Brain microvascular endothelial cell (primary cell): Measurements from ENCODE around the gene SPTBN4.

Experiments
- DNase-seq: peaks from one replicate; pipeline ENCODE4 v3.0.0-alpha.2; 2020
- H3K27ac ChIP-seq: fragments of 250-450 bp; sonication (Bioruptor Pico); 2 replicates; pipeline ENCODE4 v1.5.1; 2020; ENCODE audit warnings: mild to moderate bottlenecking, moderate library complexity
- H3K27me3 ChIP-seq: fragments of 250-450 bp; sonication (Bioruptor Pico); replicated peaks from 2 replicates; pipeline ENCODE4 v1.5.1; 2020; ENCODE audit warnings: mild to moderate bottlenecking
- H3K36me3 ChIP-seq: fragments of 250-450 bp; sonication (Bioruptor Pico); replicated peaks from 2 replicates; pipeline ENCODE4 v1.5.1; 2020; ENCODE audit warnings: mild to moderate bottlenecking
- H3K4me3 ChIP-seq: 2 replicates; pipeline ENCODE4 v1.5.1; 2011; ENCODE audit warnings: low read depth, mild to moderate bottlenecking, control low read depth, low read length, moderate library complexity
- CTCF ChIP-seq: IDR thresholded peaks from 2 replicates; pipeline ENCODE4 v1.5.1; 2011; ENCODE audit warnings: low read depth, mild to moderate bottlenecking, moderate library complexity, low read length, control low read depth, inconsistent platforms; ENCODE audit errors: missing control alignments
- in situ Hi-C: cut with HindIII; loops from 2 replicates; pipeline ENCODE4 v1.10.0; 2017; ENCODE audit warnings: low sequenced_read_pairs, low pct_ligation_motif_present

The SPTBN4 gene

DNA sequence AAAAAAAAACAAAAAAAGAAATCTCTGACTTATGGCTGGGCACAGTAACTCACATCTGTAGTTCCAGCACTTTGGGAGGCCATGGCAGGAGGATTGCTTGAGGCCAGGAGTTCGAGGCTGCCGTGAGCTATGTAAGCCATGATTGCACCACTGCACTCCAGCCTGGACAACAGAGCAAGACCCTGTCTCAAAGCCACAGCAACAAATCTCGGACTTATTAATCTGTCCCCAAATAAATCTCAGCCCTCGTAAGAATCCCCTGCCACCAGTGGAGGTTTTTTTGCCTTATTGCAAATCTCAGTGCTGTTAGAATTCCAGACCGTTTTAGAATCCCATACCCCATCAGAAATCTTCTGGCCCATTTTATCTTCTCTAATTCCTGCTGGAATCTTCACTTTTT is 114.7 kb downstream of the SPTBN4 start:
- no peak for DNase-seq
- H3K27me3 ChIP-seq: no peaks in the 10 kb centered on the region
- no peak for TF ChIP-seq CTCF
- in situ Hi-C loops: no loop called here
- H3K4me3 ChIP-seq: no peak overlapping the region
- H3K27ac ChIP-seq: no peak overlapping the region
- peaks cover 10% of the 10 kb centered on the region for H3K36me3 ChIP-seq

DNA sequence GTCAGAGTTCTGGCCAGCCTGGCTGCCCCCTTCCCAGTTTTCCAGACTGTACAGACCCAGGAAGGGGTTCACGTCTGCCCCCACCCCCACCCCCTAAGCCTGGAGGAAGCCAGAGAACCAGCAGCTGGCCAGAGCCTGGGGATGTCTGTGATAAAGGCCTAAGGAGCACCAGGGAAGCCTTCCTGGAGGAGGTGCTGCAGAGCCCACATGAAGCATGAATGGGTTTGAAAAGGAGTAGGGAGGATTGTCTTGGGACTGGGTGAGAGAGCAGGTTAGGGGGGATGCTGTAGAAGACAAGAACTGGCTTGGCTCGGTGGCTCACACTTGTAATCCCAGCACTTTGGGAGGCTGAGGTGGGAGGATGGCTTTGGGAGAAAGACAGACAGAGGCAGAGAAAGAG is 115.7 kb downstream of the SPTBN4 start:
- Histone ChIP-seq H3K27ac (no peak overlapping the region), H3K36me3 (peaks cover 12% of the 10 kb centered on the region), H3K27me3 (no peaks in the 10 kb centered on the region), H3K4me3 (no peak overlapping the region)
- TF ChIP-seq CTCF: no peak
- DNase-seq: no peak
- in situ Hi-C loops: no loop called here

DNA sequence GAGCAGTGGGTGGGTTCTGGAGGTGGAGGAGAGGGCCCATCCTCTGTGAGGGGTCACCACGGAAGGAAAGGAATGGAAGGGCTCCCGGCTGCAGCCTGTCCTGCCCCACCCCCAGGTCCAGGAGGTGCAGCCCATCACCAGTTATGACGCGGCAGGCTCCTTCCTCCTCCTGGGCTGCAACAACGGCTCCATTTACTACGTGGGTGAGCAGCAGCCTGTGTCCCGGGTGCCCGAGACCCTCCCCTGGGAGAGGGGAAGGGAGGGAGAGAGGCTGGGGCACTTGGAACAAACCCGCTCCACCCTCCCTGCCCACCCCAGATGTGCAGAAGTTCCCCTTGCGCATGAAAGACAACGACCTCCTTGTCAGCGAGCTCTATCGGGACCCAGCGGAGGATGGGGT is 116.5 kb downstream of the SPTBN4 start:
- in situ Hi-C loops: no loop called here
- Histone ChIP-seq H3K4me3 (no peak overlapping the region), H3K27me3 (no peaks in the 10 kb centered on the region), H3K27ac (no peak overlapping the region), H3K36me3 (peaks cover 12% of the 10 kb centered on the region)
- DNase-seq: no peak
- TF ChIP-seq CTCF: no peak

DNA sequence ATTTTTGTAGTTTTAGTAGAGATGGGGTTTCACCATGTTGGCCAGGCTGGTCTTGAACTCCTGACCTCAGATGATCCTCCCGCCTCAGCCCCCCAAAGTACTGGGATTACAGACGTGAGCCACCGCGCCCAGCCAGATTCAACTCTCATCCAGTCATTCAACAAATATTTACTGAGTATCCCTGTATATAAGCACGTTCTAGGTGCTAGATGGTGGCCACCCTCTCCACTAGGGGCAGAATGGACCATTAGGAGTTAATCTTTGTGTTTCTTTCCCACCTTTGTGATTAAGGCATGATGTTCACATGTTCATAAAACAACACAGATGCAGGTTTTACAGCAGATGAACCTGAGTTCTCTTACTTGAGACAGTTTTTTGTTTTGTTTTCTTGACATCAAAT is 117.2 kb downstream of the SPTBN4 start:
- in situ Hi-C loops: no loop called here
- H3K27ac ChIP-seq: no peak overlapping the region
- peaks cover 14% of the 10 kb centered on the region for H3K36me3 ChIP-seq
- peak; percentile 68 for TF ChIP-seq CTCF
- H3K27me3 ChIP-seq: no peaks in the 10 kb centered on the region
- no peak overlapping the region for H3K4me3 ChIP-seq
- DNase-seq: peak; percentile 31

- Histone ChIP-seq H3K27ac (peak overlapping the region; percentile 74), H3K4me3 (no peak overlapping the region), H3K27me3 (no peaks in the 10 kb centered on the region), H3K36me3 (peaks cover 10% of the 10 kb centered on the region)
- TF ChIP-seq CTCF: no peak
- DNase-seq: peak; percentile 87
- in situ Hi-C loops: no loop called here
These were observed 118.6 kb downstream of the SPTBN4 start for GRCh38 chr19:40585241-40585981.

- no peak overlapping the region for H3K4me3 ChIP-seq
- peak overlapping the region; percentile 74 for H3K27ac ChIP-seq
- H3K27me3 ChIP-seq: no peaks in the 10 kb centered on the region
- peaks cover 7% of the 10 kb centered on the region for H3K36me3 ChIP-seq
- in situ Hi-C loops: no loop called here
- DNase-seq: no peak
- TF ChIP-seq CTCF: no peak
These were observed 119.2 kb downstream of the SPTBN4 start for GRCh38 chr19:40585982-40586422.
